GM23338 (cell line): ENCODE measurements around the gene SUMF1. TPM values are rescaled to one million over a fixed set of nuclear protein-coding genes. Genes with fewer than 3 reads are reported as not detected.

Source experiments
- CREB1 ChIP-seq: fragments of 250-450 bp; sonication (Bioruptor Pico); IDR thresholded peaks from 2 replicates; pipeline ENCODE4 v1.5.0; 2020; ENCODE audit warnings: low read depth, mild to moderate bottlenecking, moderate library complexity
- ETS1 ChIP-seq: IDR thresholded peaks from 2 replicates; pipeline ENCODE4 v1.6.1; 2016; ENCODE audit warnings: antibody characterized with exemption
- EZH2 ChIP-seq: fragments of 200-600 bp; sonication (generic); IDR thresholded peaks from one replicate; pipeline ENCODE4 v1.8.0; 2017; ENCODE audit warnings: antibody characterized with exemption, mild to moderate bottlenecking, low read depth; ENCODE audit not compliant: unreplicated experiment
- EZH2phosphoT487 ChIP-seq: fragments of 200-600 bp; sonication (generic); IDR thresholded peaks from one replicate; pipeline ENCODE4 v1.8.1; 2018; ENCODE audit warnings: antibody characterized with exemption; ENCODE audit not compliant: unreplicated experiment
- JUNB ChIP-seq: IDR thresholded peaks from one replicate; pipeline ENCODE4 v1.6.1; 2016; ENCODE audit warnings: antibody characterized with exemption; ENCODE audit not compliant: unreplicated experiment
- NANOG ChIP-seq: IDR thresholded peaks from 2 replicates; pipeline ENCODE4 v1.6.1; 2016; ENCODE audit warnings: antibody characterized with exemption, borderline replicate concordance
- POLR2AphosphoS5 ChIP-seq: IDR thresholded peaks from 2 replicates; pipeline ENCODE4 v1.6.1; 2016; ENCODE audit warnings: antibody characterized with exemption, low read depth
- REST ChIP-seq: IDR thresholded peaks from one replicate; pipeline ENCODE4 v1.6.1; 2018; ENCODE audit warnings: antibody characterized with exemption; ENCODE audit not compliant: unreplicated experiment
- polyA plus RNA-seq: library from polyadenylated mRNA; unstranded; fragments of >200 nt; fragmentation: Nextera tagmentation; extraction: Ambion mirVana; gene quantifications from 2 replicates; pipeline ENCODE4 v1.2.1, GENCODE V29; 2016
- total RNA-seq: library from RNA; depleted of rRNA; stranded (reverse); fragments of >200 nt; shearing (Covaris generic); gene quantifications from 2 replicates; pipeline ENCODE4 v1.2.3, GENCODE V29; 2014
- TF ChIP-seq, protein P1 (sequence below): fragments of 250-450 bp; sonication (Bioruptor Pico); IDR thresholded peaks from 2 replicates; pipeline ENCODE4 v1.5.0; 2020; ENCODE audit warnings: mild to moderate bottlenecking, moderate library complexity

Gene SUMF1
- total and polyA plus RNA-seq, 2 experiments from 2014 or later = 6.9 to 20.3 TPM

- TF ChIP-seq, protein P1, sequence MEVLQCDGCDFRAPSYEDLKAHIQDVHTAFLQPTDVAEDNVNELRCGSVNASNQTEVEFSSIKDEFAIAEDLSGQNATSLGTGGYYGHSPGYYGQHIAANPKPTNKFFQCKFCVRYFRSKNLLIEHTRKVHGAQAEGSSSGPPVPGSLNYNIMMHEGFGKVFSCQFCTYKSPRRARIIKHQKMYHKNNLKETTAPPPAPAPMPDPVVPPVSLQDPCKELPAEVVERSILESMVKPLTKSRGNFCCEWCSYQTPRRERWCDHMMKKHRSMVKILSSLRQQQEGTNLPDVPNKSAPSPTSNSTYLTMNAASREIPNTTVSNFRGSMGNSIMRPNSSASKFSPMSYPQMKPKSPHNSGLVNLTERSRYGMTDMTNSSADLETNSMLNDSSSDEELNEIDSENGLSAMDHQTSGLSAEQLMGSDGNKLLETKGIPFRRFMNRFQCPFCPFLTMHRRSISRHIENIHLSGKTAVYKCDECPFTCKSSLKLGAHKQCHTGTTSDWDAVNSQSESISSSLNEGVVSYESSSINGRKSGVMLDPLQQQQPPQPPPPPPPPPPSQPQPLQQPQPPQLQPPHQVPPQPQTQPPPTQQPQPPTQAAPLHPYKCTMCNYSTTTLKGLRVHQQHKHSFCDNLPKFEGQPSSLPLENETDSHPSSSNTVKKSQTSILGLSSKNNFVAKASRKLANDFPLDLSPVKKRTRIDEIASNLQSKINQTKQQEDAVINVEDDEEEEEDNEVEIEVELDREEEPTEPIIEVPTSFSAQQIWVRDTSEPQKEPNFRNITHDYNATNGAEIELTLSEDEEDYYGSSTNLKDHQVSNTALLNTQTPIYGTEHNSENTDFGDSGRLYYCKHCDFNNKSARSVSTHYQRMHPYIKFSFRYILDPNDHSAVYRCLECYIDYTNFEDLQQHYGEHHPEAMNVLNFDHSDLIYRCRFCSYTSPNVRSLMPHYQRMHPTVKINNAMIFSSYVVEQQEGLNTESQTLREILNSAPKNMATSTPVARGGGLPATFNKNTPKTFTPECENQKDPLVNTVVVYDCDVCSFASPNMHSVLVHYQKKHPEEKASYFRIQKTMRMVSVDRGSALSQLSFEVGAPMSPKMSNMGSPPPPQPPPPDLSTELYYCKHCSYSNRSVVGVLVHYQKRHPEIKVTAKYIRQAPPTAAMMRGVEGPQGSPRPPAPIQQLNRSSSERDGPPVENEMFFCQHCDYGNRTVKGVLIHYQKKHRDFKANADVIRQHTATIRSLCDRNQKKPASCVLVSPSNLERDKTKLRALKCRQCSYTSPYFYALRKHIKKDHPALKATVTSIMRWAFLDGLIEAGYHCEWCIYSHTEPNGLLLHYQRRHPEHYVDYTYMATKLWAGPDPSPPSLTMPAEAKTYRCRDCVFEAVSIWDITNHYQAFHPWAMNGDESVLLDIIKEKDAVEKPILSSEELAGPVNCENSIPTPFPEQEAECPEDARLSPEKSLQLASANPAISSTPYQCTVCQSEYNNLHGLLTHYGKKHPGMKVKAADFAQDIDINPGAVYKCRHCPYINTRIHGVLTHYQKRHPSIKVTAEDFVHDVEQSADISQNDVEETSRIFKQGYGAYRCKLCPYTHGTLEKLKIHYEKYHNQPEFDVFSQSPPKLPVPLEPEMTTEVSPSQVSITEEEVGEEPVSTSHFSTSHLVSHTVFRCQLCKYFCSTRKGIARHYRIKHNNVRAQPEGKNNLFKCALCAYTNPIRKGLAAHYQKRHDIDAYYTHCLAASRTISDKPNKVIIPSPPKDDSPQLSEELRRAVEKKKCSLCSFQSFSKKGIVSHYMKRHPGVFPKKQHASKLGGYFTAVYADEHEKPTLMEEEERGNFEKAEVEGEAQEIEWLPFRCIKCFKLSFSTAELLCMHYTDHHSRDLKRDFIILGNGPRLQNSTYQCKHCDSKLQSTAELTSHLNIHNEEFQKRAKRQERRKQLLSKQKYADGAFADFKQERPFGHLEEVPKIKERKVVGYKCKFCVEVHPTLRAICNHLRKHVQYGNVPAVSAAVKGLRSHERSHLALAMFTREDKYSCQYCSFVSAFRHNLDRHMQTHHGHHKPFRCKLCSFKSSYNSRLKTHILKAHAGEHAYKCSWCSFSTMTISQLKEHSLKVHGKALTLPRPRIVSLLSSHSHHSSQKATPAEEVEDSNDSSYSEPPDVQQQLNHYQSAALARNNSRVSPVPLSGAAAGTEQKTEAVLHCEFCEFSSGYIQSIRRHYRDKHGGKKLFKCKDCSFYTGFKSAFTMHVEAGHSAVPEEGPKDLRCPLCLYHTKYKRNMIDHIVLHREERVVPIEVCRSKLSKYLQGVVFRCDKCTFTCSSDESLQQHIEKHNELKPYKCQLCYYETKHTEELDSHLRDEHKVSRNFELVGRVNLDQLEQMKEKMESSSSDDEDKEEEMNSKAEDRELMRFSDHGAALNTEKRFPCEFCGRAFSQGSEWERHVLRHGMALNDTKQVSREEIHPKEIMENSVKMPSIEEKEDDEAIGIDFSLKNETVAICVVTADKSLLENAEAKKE (CRISPR knock-in tag) = no peak
- TF ChIP-seq EZH2 = no peak
- no peak for TF ChIP-seq REST
- TF ChIP-seq JUNB = no peak
- TF ChIP-seq POLR2AphosphoS5 = no peak
- no peak for TF ChIP-seq CREB1 (CRISPR knock-in tag)
- no peak for TF ChIP-seq ETS1
- TF ChIP-seq NANOG = no peak
- no peak for TF ChIP-seq EZH2phosphoT487
Measured at GRCh38 chr3:4514916-4515315, 47.8 kb upstream of the SUMF1 start (continued).
